ENCODE measurements around the gene LRCH3.

Gene LRCH3

DNA sequence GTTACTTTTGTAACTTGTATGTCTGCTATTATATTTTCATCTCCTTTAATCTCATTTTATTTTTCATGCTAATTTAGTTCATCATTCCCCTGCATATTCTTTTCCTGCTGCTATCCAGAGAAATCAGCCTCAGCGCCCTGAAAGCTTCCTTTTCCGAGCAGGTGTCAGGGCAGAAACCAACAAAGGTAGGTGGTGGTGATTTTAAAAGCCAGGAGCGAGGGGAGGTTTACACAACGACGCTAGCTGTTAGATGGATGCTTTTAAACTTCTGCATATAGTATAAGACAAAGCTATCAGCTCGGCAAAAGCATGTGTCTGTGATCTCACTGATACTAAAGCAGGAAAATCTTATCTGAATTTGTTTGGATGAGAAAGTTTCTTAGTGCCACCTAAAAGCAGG is 75.0 kb downstream of the LRCH3 start:
- no peak overlapping the region for H3K4me3 ChIP-seq (ENCODE audit: low read length)
- TF ChIP-seq, protein P1, sequence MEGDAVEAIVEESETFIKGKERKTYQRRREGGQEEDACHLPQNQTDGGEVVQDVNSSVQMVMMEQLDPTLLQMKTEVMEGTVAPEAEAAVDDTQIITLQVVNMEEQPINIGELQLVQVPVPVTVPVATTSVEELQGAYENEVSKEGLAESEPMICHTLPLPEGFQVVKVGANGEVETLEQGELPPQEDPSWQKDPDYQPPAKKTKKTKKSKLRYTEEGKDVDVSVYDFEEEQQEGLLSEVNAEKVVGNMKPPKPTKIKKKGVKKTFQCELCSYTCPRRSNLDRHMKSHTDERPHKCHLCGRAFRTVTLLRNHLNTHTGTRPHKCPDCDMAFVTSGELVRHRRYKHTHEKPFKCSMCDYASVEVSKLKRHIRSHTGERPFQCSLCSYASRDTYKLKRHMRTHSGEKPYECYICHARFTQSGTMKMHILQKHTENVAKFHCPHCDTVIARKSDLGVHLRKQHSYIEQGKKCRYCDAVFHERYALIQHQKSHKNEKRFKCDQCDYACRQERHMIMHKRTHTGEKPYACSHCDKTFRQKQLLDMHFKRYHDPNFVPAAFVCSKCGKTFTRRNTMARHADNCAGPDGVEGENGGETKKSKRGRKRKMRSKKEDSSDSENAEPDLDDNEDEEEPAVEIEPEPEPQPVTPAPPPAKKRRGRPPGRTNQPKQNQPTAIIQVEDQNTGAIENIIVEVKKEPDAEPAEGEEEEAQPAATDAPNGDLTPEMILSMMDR (conservative IDR thresholded peaks at IDR 0.05; ENCODE audit: low read length) = no peak
- no peak for DNase-seq (ENCODE audit: low read depth)

DNA sequence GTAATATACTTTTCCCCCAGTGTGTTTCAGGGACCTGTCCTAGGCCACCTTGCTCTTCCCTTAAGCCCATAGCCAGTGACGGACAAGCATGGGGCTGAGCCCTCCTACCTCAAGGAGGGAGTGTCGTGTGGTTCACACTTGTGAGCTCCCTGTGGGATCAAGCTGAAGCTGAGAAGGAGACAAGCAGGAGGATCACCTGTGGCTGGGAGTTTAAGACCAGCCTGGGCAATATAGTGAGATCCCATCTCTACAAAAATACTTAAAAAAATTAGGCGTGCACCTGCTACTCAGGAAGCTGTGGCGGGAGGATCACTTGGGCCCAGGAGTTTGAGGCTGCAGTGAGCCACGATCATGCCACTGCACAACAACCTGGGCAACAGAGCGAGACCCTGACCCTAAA is 82.3 kb downstream of the LRCH3 start:
- no peak overlapping the region for H3K4me3 ChIP-seq (ENCODE audit: low read length)
- DNase-seq (ENCODE audit: low read depth) = no peak
- TF ChIP-seq, protein P1 (conservative IDR thresholded peaks at IDR 0.05; ENCODE audit: low read length) = no peak

DNA sequence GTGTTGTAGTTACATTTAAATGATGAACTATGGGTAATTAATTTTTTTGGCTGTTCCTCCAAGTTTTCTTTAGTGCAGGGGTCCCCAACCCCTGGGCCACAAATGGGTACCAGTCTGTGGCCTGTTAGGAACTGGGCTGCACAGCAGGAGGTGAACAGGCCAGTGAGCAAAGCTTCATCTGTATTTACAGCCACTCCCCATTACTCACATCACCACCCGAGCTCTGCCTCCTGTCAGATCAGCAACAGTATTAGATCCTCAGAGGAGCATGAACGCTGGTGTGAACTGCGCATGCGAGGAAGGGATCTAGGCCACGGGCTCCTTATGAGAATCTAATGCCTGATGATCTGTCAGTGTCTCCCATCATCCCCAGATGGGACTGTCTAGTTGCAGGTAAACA is 83.0 kb downstream of the LRCH3 start:
- no peak for DNase-seq (ENCODE audit: low read depth)
- TF ChIP-seq, protein P1 (conservative IDR thresholded peaks at IDR 0.05; ENCODE audit: low read length) = no peak
- H3K4me3 ChIP-seq (ENCODE audit: low read length) = no peak overlapping the region

DNA sequence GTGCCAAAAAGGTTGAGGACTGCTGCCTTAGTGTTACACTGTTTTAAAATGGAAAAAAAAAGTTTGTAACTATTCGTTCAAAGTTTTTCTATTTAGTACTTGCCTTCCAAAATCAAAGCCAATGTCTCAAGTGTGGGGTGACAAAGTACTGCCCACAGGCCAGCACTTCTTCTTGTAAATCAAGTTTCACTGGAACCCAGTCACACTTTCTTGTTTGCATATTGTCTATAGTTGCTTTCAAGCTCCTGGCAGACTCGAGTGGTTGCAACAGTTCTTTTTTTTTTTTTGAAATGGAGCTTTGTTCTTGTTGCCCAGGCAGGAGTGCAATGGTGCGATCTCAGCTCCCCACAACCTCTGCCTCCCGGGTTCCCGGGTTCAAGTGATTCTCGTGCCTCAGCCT is 83.6 kb downstream of the LRCH3 start:
- TF ChIP-seq, protein P1 (conservative IDR thresholded peaks at IDR 0.05; ENCODE audit: low read length) = no peak
- no peak for DNase-seq (ENCODE audit: low read depth)
- H3K4me3 ChIP-seq (ENCODE audit: low read length) = no peak overlapping the region

DNA sequence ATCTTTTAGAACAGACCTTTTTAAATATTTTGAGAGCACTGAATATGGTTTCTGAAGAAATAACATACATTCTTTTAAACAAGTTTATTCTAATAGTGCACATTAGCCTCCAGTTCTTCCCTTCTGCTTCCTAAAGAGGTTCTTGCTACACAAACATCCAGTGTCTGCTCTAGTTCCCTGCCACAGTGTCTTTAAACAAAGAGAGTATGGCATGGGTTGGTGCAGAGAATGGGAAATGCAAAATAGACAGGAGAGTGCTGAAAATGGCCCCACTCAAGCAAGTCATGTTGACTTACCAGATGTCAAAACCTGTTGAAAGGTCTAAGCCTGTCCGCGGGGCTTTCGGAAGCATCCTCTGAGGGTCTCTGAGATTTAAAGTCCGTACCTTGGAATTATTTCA is 86.8 kb downstream of the LRCH3 start:
- TF ChIP-seq, protein P1 (conservative IDR thresholded peaks at IDR 0.05; ENCODE audit: low read length) = no peak
- no peak for DNase-seq (ENCODE audit: low read depth)
- no peak overlapping the region for H3K4me3 ChIP-seq (ENCODE audit: low read length)

DNA sequence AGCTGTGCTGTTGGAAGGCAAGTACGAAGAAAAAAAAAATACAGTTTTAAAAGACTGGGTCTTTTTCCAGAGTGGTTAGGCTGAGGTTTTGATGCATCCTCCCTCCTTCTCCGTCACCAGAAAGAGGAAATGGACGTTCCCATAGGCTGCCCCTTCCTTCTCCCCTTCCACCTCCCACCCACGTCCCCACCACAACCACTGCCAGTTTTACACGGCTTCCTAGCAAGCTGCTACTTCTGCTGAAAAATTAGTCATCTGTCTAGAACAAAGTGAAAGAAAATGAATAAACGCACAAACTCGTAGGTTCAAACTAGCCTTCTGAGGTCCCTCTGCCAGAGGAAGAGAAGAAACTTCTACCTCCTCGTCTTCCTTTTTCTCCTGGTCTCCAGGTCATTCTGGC is 87.4 kb downstream of the LRCH3 start:
- TF ChIP-seq, protein P1 (conservative IDR thresholded peaks at IDR 0.05; ENCODE audit: low read length) = no peak
- no peak for DNase-seq (ENCODE audit: low read depth)
- no peak overlapping the region for H3K4me3 ChIP-seq (ENCODE audit: low read length)

DNA sequence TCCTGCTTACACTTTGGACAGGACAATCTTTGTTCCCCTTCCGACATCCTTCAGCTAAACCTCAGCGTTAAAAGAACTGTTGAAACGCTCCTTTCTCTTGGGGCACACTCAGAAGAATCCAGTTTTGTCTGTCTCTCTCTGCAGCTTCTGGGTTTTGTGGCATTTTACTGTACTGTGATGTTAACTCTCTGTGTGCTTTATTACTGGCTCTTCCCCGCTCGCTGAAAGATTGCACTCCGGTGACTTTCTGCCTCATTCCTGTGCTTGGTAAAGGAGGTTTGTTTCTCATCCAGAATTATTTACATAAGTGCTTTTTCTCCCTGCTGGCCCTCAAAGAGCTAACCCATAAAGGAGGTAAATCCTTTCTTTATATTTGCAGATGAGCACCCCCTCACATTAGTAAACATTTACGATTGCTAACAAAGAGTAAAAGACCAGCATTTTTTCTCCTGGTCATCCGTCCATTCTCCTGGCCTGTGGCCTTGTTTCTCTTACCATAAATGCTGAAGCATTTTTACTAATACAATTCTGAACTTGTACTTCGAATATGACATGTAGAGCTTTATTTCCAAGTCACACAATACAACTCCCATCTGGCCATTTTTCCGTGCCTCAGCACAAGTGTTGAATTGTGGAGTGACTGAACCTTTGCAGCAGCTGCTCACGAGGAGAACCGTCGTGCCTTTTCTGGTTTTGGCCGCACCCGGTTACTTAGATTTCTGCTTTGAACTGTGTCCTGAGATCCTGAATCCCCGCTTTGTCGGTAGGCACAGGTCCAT is 89.6 kb downstream of the LRCH3 start:
- TF ChIP-seq, protein P1 (conservative IDR thresholded peaks at IDR 0.05; ENCODE audit: low read length) = no peak
- H3K4me3 ChIP-seq (ENCODE audit: low read length) = no peak overlapping the region
- no peak for DNase-seq (ENCODE audit: low read depth)

Measured in AG10803 (cell line).